GM12875 (cell line): ENCODE data around the gene PCCA.

Experiments used
- H3K4me3 ChIP-seq: one replicate; pipeline ENCODE4 v1.5.1; 2011; ENCODE audit warnings: low read depth, low read length, control low read depth
- CTCF ChIP-seq: IDR thresholded peaks from 2 replicates; pipeline ENCODE4 v1.5.1; 2011; ENCODE audit warnings: low read depth, mild to moderate bottlenecking, control low read depth, inconsistent platforms, low read length, moderate library complexity, borderline replicate concordance; ENCODE audit not compliant: insufficient read depth

Gene PCCA

GRCh38 chr13:100560498-100561157, 471.7 kb downstream of the PCCA start:
- TF ChIP-seq CTCF, result no peak
- no peak overlapping the region for H3K4me3 ChIP-seq

GRCh38 chr13:100561158-100561499, 472.2 kb downstream of the PCCA start:
- no peak overlapping the region for H3K4me3 ChIP-seq
- no peak for TF ChIP-seq CTCF

GRCh38 chr13:100561599-100562204, 472.8 kb downstream of the PCCA start:
- TF ChIP-seq CTCF, result no peak
- H3K4me3 ChIP-seq, result no peak overlapping the region

GRCh38 chr13:100563779-100564178, 474.9 kb downstream of the PCCA start:
- no peak for TF ChIP-seq CTCF
- H3K4me3 ChIP-seq, result no peak overlapping the region

GRCh38 chr13:100564444-100565223, 475.7 kb downstream of the PCCA start:
- TF ChIP-seq CTCF, result no peak
- H3K4me3 ChIP-seq, result no peak overlapping the region

- TF ChIP-seq CTCF, result no peak
- no peak overlapping the region for H3K4me3 ChIP-seq
Observed at GRCh38 chr13:100565286-100565685, 476.4 kb downstream of the PCCA start.
